GM18511 (cell line): Measurements from ENCODE around the gene PPM1H.

Source experiments
- ATAC-seq: cut with Tn5 transposase; IDR thresholded peaks from one replicate; pipeline ENCODE4 v1.9.1; 2021; ENCODE audit warnings: mild to moderate bottlenecking, moderate library complexity; ENCODE audit not compliant: unreplicated experiment

PPM1H gene

GRCh38 chr12:62657363-62657632 is 277.7 kb downstream of the PPM1H start:
- ATAC-seq = no peak

GRCh38 chr12:62656591-62657362 is 278.2 kb downstream of the PPM1H start:
- ATAC-seq = no peak

GRCh38 chr12:62655666-62656151 is 279.2 kb downstream of the PPM1H start:
- ATAC-seq = no peak

- no peak for ATAC-seq
Measured at GRCh38 chr12:62654326-62655241, 280.4 kb downstream of the PPM1H start.

GRCh38 chr12:62653740-62654139 is 281.2 kb downstream of the PPM1H start:
- ATAC-seq = no peak

- ATAC-seq = no peak
Measured at GRCh38 chr12:62653304-62653703, 281.6 kb downstream of the PPM1H start.

GRCh38 chr12:62651138-62651537 is 283.8 kb downstream of the PPM1H start:
- no peak for ATAC-seq

GRCh38 chr12:62649412-62650138 is 285.4 kb downstream of the PPM1H start:
- no peak for ATAC-seq

- ATAC-seq = no peak
Measured at GRCh38 chr12:62647586-62647985, 287.4 kb downstream of the PPM1H start.

GRCh38 chr12:62646566-62646965 is 288.4 kb downstream of the PPM1H start:
- ATAC-seq = no peak

- no peak for ATAC-seq
Measured at GRCh38 chr12:62643486-62643885, 291.5 kb downstream of the PPM1H start.

- ATAC-seq = no peak
Measured at GRCh38 chr12:62642486-62642885, 292.5 kb downstream of the PPM1H start.

GRCh38 chr12:62640910-62641448 is 294.0 kb downstream of the PPM1H start:
- ATAC-seq = peak; percentile 93

- no peak for ATAC-seq
Measured at GRCh38 chr12:62637679-62638078, 297.3 kb downstream of the PPM1H start.

- ATAC-seq = no peak
Measured at GRCh38 chr12:62635649-62636048, 299.3 kb downstream of the PPM1H start.

GRCh38 chr12:62632411-62632918 is 302.5 kb downstream of the PPM1H start:
- peak; percentile 55 for ATAC-seq

GRCh38 chr12:62631471-62632410 is 303.2 kb downstream of the PPM1H start:
- ATAC-seq = peak; percentile 75

GRCh38 chr12:62629971-62630739 is 304.8 kb downstream of the PPM1H start:
- ATAC-seq = no peak

- ATAC-seq = no peak
Measured at GRCh38 chr12:62629413-62629812, 305.5 kb downstream of the PPM1H start.
